T-cell (primary cell): ENCODE data around the gene NDUFS2. TPM values are rescaled to one million over a fixed set of nuclear protein-coding genes. Genes with fewer than 3 reads are reported as not detected.

ENCODE experiments used
- ATAC-seq, 4 experiments: fragments of 200-7000 bp in 3 of 4; fragments of 150-1000 bp in 1 of 4; cut with Tn5 transposase; replicated peaks in 1 of 4; 1 replicate in 3 of 4; 2 replicates in 1 of 4; pipeline ENCODE4 v1.10.0; 2021; ENCODE audit warnings: moderate library complexity in 3 of 4, mild to moderate bottlenecking in 2 of 4, moderate number of reproducible peaks in 1 of 4
- CTCF ChIA-PET, 2 donors: fragments of 300-600 bp; sonication (Branson Sonifier 250); formaldehyde crosslinking; loops; one replicate each; lab custom pipeline; 2022; ENCODE audit warnings: antibody characterized with exemption in 2 of 2; lab: Charles Lee
- POLR2A ChIA-PET, 2 donors: fragments of 300-600 bp; sonication (Branson Sonifier 250); formaldehyde crosslinking; loops; one replicate each; lab custom pipeline; 2022; ENCODE audit warnings: antibody characterized with exemption in 2 of 2; lab: Charles Lee
- DNase-seq, 35 experiments: peaks; one replicate each; pipeline versions ENCODE4 v3.0.0 to v3.0.0-alpha.2; 2013 to 2023
- H3K27ac ChIP-seq: one replicate; pipeline ENCODE4 v1.5.1; 2013; ENCODE audit warnings: low read length
- H3K27me3 ChIP-seq, 2 experiments: replicated peaks in 1 of 2; 1 replicate in 1 of 2; 2 replicates in 1 of 2; pipeline versions ENCODE4 v1.6.1 to v1.7.0; 2013; ENCODE audit warnings: low read length in 1 of 2, mixed read lengths in 1 of 2; ENCODE audit not compliant: control insufficient read depth in 2 of 2, insufficient read depth in 2 of 2; ENCODE audit errors: extremely low read depth in 1 of 2
- H3K36me3 ChIP-seq, 2 donors: 1 replicate in 1 of 2; 2 replicates in 1 of 2; pipeline versions ENCODE4 v1.6.1 to v1.7.0; 2013; ENCODE audit warnings: low read length in 1 of 2; ENCODE audit not compliant: control insufficient read depth in 2 of 2, insufficient read depth in 1 of 2; ENCODE audit errors: extremely low read depth in 1 of 2
- H3K4me1 ChIP-seq, 2 experiments: 1 replicate in 1 of 2; 2 replicates in 1 of 2; pipeline versions ENCODE4 v1.6.1 to v1.7.0; 2013; ENCODE audit warnings: low read length in 2 of 2, mixed read lengths in 1 of 2; ENCODE audit not compliant: insufficient read depth in 2 of 2, control insufficient read depth in 1 of 2; ENCODE audit errors: extremely low read depth in 1 of 2
- H3K4me3 ChIP-seq, 2 donors: 1 replicate in 1 of 2; 2 replicates in 1 of 2; pipeline versions ENCODE4 v1.5.1 to v1.7.0; 2013; ENCODE audit warnings: mild to moderate bottlenecking in 2 of 2, low read length in 1 of 2, moderate library complexity in 1 of 2; ENCODE audit not compliant: control insufficient read depth in 1 of 2; ENCODE audit errors: extremely low read depth in 1 of 2
- H3K9me3 ChIP-seq: 2 replicates; pipeline ENCODE4 v1.7.0; 2013
- H3K27ac Mint-ChIP-seq, 2 donors: one replicate each; pipeline ENCODE4 v1.8.0; 2020 to 2021; ENCODE audit warnings: mild to moderate bottlenecking in 2 of 2, mixed read lengths in 2 of 2
- H3K27me3 Mint-ChIP-seq, 2 donors: one replicate each; pipeline ENCODE4 v1.8.0; 2021 to 2022; ENCODE audit warnings: mixed read lengths in 2 of 2
- H3K36me3 Mint-ChIP-seq: one replicate; pipeline ENCODE4 v1.8.0; 2021; ENCODE audit warnings: mixed read lengths
- H3K4me1 Mint-ChIP-seq, 3 donors: one replicate each; pipeline ENCODE4 v1.8.0; 2020 to 2022; ENCODE audit warnings: mixed read lengths in 3 of 3, mild to moderate bottlenecking in 1 of 3
- H3K4me3 Mint-ChIP-seq, 3 donors: one replicate each; pipeline ENCODE4 v1.8.0; 2020 to 2022; ENCODE audit warnings: mild to moderate bottlenecking in 3 of 3, mixed read lengths in 3 of 3, moderate library complexity in 3 of 3
- H3K9me3 Mint-ChIP-seq, 3 donors: one replicate each; pipeline ENCODE4 v1.8.0; 2020 to 2022; ENCODE audit warnings: mixed read lengths in 3 of 3
- WGBS: methylation state at CpG from one replicate; pipeline ENCODE4 v1.1.5; 2013; ENCODE audit warnings: missing lambda C conversion rate; ENCODE audit not compliant: insufficient coverage; 5-methylcytosine and 5-hydroxymethylcytosine counted together
- total RNA-seq, 35 experiments: library from RNA in 6 of 35; stranded (reverse) in 6 of 35; fragments of 120-200 nt in 1 of 35; gene quantifications; one replicate each; pipeline versions ENCODE4 v1.2.1 to v1.2.4 and lab custom pipeline; 2013 to 2026

Gene NDUFS2
- total RNA-seq, 5 donors from 2014 or later (not counting 1 experiment from before 2014, with no cell fraction given) = 57.3 to 92.2 (median 88.2) TPM

- DNase-seq = no peak
- peak overlapping the region; percentile 57 to 80 (median 63) for H3K4me3 Mint-ChIP-seq
- Histone ChIP-seq H3K4me3 (peak overlapping the region in 1 of 2 donors; percentile 65), H3K27ac (no peak overlapping the region), H3K9me3 (no peaks in the 10 kb centered on the region), H3K4me1 (peaks cover 3 to 14% of the 10 kb centered on the region in 2 experiments), H3K27me3 (peaks cover 14 to 54% of the 10 kb centered on the region in 2 experiments), H3K36me3 (no peaks in the 10 kb centered on the region)
- POLR2A ChIA-PET = no interaction called here
- CTCF ChIA-PET = no interaction called here
- no peak for ATAC-seq
- peaks cover 17% of the 10 kb centered on the region for H3K36me3 Mint-ChIP-seq
- H3K4me1 Mint-ChIP-seq = peaks cover 19 to 25% (median 21%) of the 10 kb centered on the region in 3 donors
- peaks cover 54 to 57% of the 10 kb centered on the region in 2 donors for H3K27me3 Mint-ChIP-seq
- peak overlapping the region in 1 of 2 donors; percentile 39 for H3K27ac Mint-ChIP-seq
- no CpG with 5 or more reads among the region's 6 CpGs for WGBS
- H3K9me3 Mint-ChIP-seq = peaks cover 0 to 25% (median 12%) of the 10 kb centered on the region in 3 donors
These were observed 57.2 kb downstream of the NDUFS2 start for GRCh38 chr1:161259345-161259702.

GRCh38 chr1:161259765-161260164, 57.6 kb downstream of the NDUFS2 start:
- POLR2A ChIA-PET = no interaction called here
- H3K27me3 Mint-ChIP-seq = peaks cover 58 to 60% of the 10 kb centered on the region in 2 donors
- H3K4me1 ChIP-seq = peaks cover 3 to 14% of the 10 kb centered on the region in 2 experiments
- H3K9me3 ChIP-seq = no peaks in the 10 kb centered on the region
- peak overlapping the region in 1 of 3 donors; percentile 80 for H3K4me3 Mint-ChIP-seq
- H3K27ac ChIP-seq = no peak overlapping the region
- H3K4me1 Mint-ChIP-seq = peaks cover 19 to 25% (median 21%) of the 10 kb centered on the region in 3 donors
- ATAC-seq = no peak
- WGBS = no CpG with 5 or more reads among the region's 1 CpG
- CTCF ChIA-PET = interaction anchor here in 1 of 2 donors (0.6 to 1.2 kb wide), 2 partner anchors 10 to 41 kb away, joined by 3 read pairs; no protein-coding TSS in a partner anchor
- H3K36me3 Mint-ChIP-seq = peaks cover 17% of the 10 kb centered on the region
- no peak overlapping the region for H3K4me3 ChIP-seq
- peaks cover 14 to 57% of the 10 kb centered on the region in 2 experiments for H3K27me3 ChIP-seq
- H3K9me3 Mint-ChIP-seq = peaks cover 0 to 25% (median 12%) of the 10 kb centered on the region in 3 donors
- no peak for DNase-seq
- H3K36me3 ChIP-seq = no peaks in the 10 kb centered on the region
- H3K27ac Mint-ChIP-seq = no peak overlapping the region

GRCh38 chr1:161260376-161261260, 58.5 kb downstream of the NDUFS2 start:
- CTCF ChIA-PET = interaction anchor here in 1 of 2 donors (1.2 kb wide), 1 partner anchor 11 kb away, joined by 3 read pairs; no protein-coding TSS in a partner anchor
- no peak overlapping the region for H3K4me3 ChIP-seq
- H3K4me1 Mint-ChIP-seq = peaks cover 19 to 25% (median 21%) of the 10 kb centered on the region in 3 donors
- POLR2A ChIA-PET = no interaction called here
- H3K4me3 Mint-ChIP-seq = peak overlapping the region in 1 of 3 donors; percentile 80
- no peak for ATAC-seq
- H3K27me3 ChIP-seq = peaks cover 14 to 61% of the 10 kb centered on the region in 2 experiments
- H3K36me3 ChIP-seq = no peaks in the 10 kb centered on the region
- peaks cover 3 to 14% of the 10 kb centered on the region in 2 experiments for H3K4me1 ChIP-seq
- H3K27ac Mint-ChIP-seq = no peak overlapping the region
- peaks cover 0 to 23% (median 12%) of the 10 kb centered on the region in 3 donors for H3K9me3 Mint-ChIP-seq
- no peak for DNase-seq
- no peak overlapping the region for H3K27ac ChIP-seq
- H3K27me3 Mint-ChIP-seq = peaks cover 59 to 63% of the 10 kb centered on the region in 2 donors
- H3K9me3 ChIP-seq = no peaks in the 10 kb centered on the region
- peaks cover 17% of the 10 kb centered on the region for H3K36me3 Mint-ChIP-seq
- WGBS = 39% methylated on average over 3 of the region's 9 CpGs

GRCh38 chr1:161261261-161262235, 59.4 kb downstream of the NDUFS2 start:
- Mint-ChIP-seq H3K4me1 (peaks cover 19 to 25% (median 21%) of the 10 kb centered on the region in 3 donors), H3K27ac (no peak overlapping the region), H3K27me3 (peaks cover 55 to 67% of the 10 kb centered on the region in 2 donors), H3K9me3 (peaks cover 0 to 15% (median 12%) of the 10 kb centered on the region in 3 donors), H3K36me3 (peaks cover 16% of the 10 kb centered on the region), H3K4me3 (no peak overlapping the region)
- H3K4me3 ChIP-seq = no peak overlapping the region
- no peaks in the 10 kb centered on the region for H3K36me3 ChIP-seq
- 40% methylated on average over 1 of the region's 12 CpGs for WGBS
- ATAC-seq = no peak
- no peaks in the 10 kb centered on the region for H3K9me3 ChIP-seq
- peaks cover 3 to 14% of the 10 kb centered on the region in 2 experiments for H3K4me1 ChIP-seq
- ChIA-PET POLR2A (no interaction called here), CTCF (no interaction called here)
- H3K27ac ChIP-seq = no peak overlapping the region
- DNase-seq = no peak
- H3K27me3 ChIP-seq = peaks cover 14 to 68% of the 10 kb centered on the region in 2 experiments

Other genes with a start within 250 kb of the NDUFS2 start
- not detected for gene ITLN2, start 247.6 kb upstream of the NDUFS2 start, total RNA-seq
- gene F11R, start 181.2 kb upstream of the NDUFS2 start, total RNA-seq = 10 to 100 TPM; 14.6 to 21.0 (median 18.7) TPM
- 100 to 1,000 TPM in 2 of 5 donors, 10 to 100 TPM in 3; 39.9 to 130 (median 94.8) TPM for gene TSTD1, start 163.4 kb upstream of the NDUFS2 start, total RNA-seq
- gene USF1, start 156.4 kb upstream of the NDUFS2 start, total RNA-seq = 10 to 100 TPM; 65.4 to 96.1 (median 92.2) TPM
- gene ARHGAP30, start 132.5 kb upstream of the NDUFS2 start, total RNA-seq = 100 to 1,000 TPM; 193 to 299 (median 279) TPM
- under 1 TPM in 1 of 5 donors, not detected in 4; 0.06 TPM for gene NECTIN4, start 112.8 kb upstream of the NDUFS2 start, total RNA-seq
- gene KLHDC9, start 104.0 kb upstream of the NDUFS2 start, total RNA-seq = 1 to 10 TPM in 1 of 5 donors, under 1 TPM in 2, not detected in 2; 0.82 to 1.6 (median 0.86) TPM
- gene PFDN2, start 84.3 kb upstream of the NDUFS2 start, total RNA-seq = 10 to 100 TPM; 32.4 to 48.3 (median 42.1) TPM
- gene NIT1, start 84.3 kb upstream of the NDUFS2 start, total RNA-seq = 10 to 100 TPM; 23.4 to 44.7 (median 41.7) TPM
- 10 to 100 TPM; 34.3 to 43.6 (median 40.6) TPM for gene DEDD, start 69.7 kb upstream of the NDUFS2 start, total RNA-seq
- 100 to 1,000 TPM in 2 of 5 donors, 10 to 100 TPM in 3; 82.9 to 109 (median 93.8) TPM for gene UFC1, start 48.4 kb upstream of the NDUFS2 start, total RNA-seq
- 10 to 100 TPM; 37.4 to 69.0 (median 59.5) TPM for gene USP21, start 42.9 kb upstream of the NDUFS2 start, total RNA-seq
- gene PPOX, start 35.9 kb upstream of the NDUFS2 start, total RNA-seq = 10 to 100 TPM; 38.3 to 85.4 (median 69.2) TPM
- gene B4GALT3, start 24.9 kb upstream of the NDUFS2 start, total RNA-seq = 10 to 100 TPM; 48.4 to 77.8 (median 69.3) TPM
- 1 to 10 TPM in 4 of 5 donors, under 1 TPM in 1; 0.86 to 1.8 (median 1.4) TPM for gene ADAMTS4, start 3.3 kb upstream of the NDUFS2 start, total RNA-seq
- gene FCER1G, start 12.9 kb downstream of the NDUFS2 start, total RNA-seq = 1 to 10 TPM; 2.5 to 5.2 (median 3.5) TPM
- gene APOA2, start 21.3 kb downstream of the NDUFS2 start, total RNA-seq = 1 to 10 TPM in 3 of 5 donors, not detected in 2; 2.2 to 5.5 (median 3.7) TPM
- 10 to 100 TPM in 4 of 5 donors, 1 to 10 TPM in 1; 6.3 to 12.2 (median 11.0) TPM for gene TOMM40L, start 23.7 kb downstream of the NDUFS2 start, total RNA-seq
- gene NR1I3, start 35.8 kb downstream of the NDUFS2 start, total RNA-seq = not detected
- not detected for gene PCP4L1, start 56.4 kb downstream of the NDUFS2 start, total RNA-seq
- 1 to 10 TPM; 3.4 to 7.9 (median 6.1) TPM for gene MPZ, start 107.6 kb downstream of the NDUFS2 start, total RNA-seq
- 100 to 1,000 TPM in 3 of 5 donors, 10 to 100 TPM in 2; 86.4 to 106 (median 103) TPM for gene SDHC, start 112.0 kb downstream of the NDUFS2 start, total RNA-seq
- gene CFAP126, start 165.5 kb downstream of the NDUFS2 start, total RNA-seq = not detected